PFSK-1 (cell line): ENCODE results near the gene GALNTL6.

Source experiments
- POLR2AphosphoS5 ChIP-seq: IDR thresholded peaks from 2 replicates; pipeline ENCODE4 v1.6.1; 2012; ENCODE audit warnings: low read depth, mild to moderate bottlenecking, control low read depth, low read length, moderate library complexity
- SIN3A ChIP-seq: IDR thresholded peaks from 2 replicates; pipeline ENCODE4 v1.6.1; 2012; ENCODE audit warnings: mild to moderate bottlenecking, low read length, moderate library complexity, borderline replicate concordance; ENCODE audit not compliant: insufficient read depth
- TAF1 ChIP-seq: IDR thresholded peaks from 2 replicates; pipeline ENCODE4 v1.6.1; 2012; ENCODE audit warnings: low read length, control low read depth, borderline replicate concordance; ENCODE audit not compliant: insufficient read depth
- TF ChIP-seq, protein P1 (sequence below), 2 experiments: IDR thresholded peaks; 2 replicates each; pipeline versions ENCODE4 v1.6.1 to v1.8.0; 2011 to 2012; ENCODE audit warnings: low read depth in 2 of 2, low read length in 2 of 2, control low read depth in 1 of 2, inconsistent platforms in 1 of 2, mild to moderate bottlenecking in 1 of 2, moderate library complexity in 1 of 2; ENCODE audit not compliant: insufficient read depth in 1 of 2

DNA sequence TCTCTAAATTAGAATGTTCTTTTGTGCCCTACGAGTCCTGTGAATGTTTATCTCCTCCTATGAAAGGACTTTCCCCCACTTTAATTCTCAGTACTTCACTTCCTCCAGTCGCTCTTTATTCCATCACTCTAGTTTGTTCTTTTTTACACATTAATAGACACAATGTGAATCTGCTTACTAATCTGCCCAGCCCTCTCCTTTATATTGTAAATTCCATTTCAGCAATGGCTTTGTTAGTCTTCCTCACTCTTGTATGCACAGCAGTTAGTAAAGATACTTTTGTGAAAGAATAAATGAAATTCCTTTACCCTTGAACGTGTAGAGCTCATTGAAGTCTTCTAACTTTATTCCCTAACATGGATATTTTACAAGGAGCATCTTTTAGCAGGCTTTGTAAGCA is 255.3 kb downstream of the GALNTL6 start:
- TF ChIP-seq TAF1 (no peak), POLR2AphosphoS5 (no peak), SIN3A (no peak)
- TF ChIP-seq, protein P1, sequence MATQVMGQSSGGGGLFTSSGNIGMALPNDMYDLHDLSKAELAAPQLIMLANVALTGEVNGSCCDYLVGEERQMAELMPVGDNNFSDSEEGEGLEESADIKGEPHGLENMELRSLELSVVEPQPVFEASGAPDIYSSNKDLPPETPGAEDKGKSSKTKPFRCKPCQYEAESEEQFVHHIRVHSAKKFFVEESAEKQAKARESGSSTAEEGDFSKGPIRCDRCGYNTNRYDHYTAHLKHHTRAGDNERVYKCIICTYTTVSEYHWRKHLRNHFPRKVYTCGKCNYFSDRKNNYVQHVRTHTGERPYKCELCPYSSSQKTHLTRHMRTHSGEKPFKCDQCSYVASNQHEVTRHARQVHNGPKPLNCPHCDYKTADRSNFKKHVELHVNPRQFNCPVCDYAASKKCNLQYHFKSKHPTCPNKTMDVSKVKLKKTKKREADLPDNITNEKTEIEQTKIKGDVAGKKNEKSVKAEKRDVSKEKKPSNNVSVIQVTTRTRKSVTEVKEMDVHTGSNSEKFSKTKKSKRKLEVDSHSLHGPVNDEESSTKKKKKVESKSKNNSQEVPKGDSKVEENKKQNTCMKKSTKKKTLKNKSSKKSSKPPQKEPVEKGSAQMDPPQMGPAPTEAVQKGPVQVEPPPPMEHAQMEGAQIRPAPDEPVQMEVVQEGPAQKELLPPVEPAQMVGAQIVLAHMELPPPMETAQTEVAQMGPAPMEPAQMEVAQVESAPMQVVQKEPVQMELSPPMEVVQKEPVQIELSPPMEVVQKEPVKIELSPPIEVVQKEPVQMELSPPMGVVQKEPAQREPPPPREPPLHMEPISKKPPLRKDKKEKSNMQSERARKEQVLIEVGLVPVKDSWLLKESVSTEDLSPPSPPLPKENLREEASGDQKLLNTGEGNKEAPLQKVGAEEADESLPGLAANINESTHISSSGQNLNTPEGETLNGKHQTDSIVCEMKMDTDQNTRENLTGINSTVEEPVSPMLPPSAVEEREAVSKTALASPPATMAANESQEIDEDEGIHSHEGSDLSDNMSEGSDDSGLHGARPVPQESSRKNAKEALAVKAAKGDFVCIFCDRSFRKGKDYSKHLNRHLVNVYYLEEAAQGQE (IDR thresholded peaks at IDR 0.05; ENCODE audit: insufficient read depth in 1 of 2, low read depth in 2 of 2, low read length in 2 of 2) = no peak
